Activated T-cell treated with anti-CD3 and anti-CD28 coated beads, Interleukin-2, amount 50 U/mL, for 4 hours (primary cell): Measurements from ENCODE around the gene STRN. TPM values are rescaled to one million over a fixed set of nuclear protein-coding genes. Genes with fewer than 3 reads are reported as not detected.

ENCODE experiments used
- ATAC-seq, 2 donors: fragments of 200-7000 bp; cut with Tn5 transposase; one replicate each; pipeline ENCODE4 v1.10.0; 2021
- DNase-seq: peaks from one replicate; pipeline ENCODE4 v3.0.0-alpha.2; 2020
- H3K27me3 Mint-ChIP-seq: one replicate; pipeline ENCODE4 v1.8.0; 2021; ENCODE audit warnings: low read depth, mixed read lengths
- H3K36me3 Mint-ChIP-seq: one replicate; pipeline ENCODE4 v1.8.0; 2022; ENCODE audit warnings: mixed read lengths; ENCODE audit not compliant: insufficient read depth
- H3K4me1 Mint-ChIP-seq: one replicate; pipeline ENCODE4 v1.8.0; 2021; ENCODE audit warnings: low read depth, mixed read lengths
- H3K4me3 Mint-ChIP-seq: one replicate; pipeline ENCODE4 v1.8.0; 2021; ENCODE audit warnings: mild to moderate bottlenecking, moderate library complexity, mixed read lengths
- H3K9me3 Mint-ChIP-seq: one replicate; pipeline ENCODE4 v1.8.0; 2021; ENCODE audit warnings: mixed read lengths
- total RNA-seq, 3 donors: library from RNA; stranded (reverse); gene quantifications; one replicate each; pipeline ENCODE4 v1.2.1, GENCODE V29; 2021

The STRN gene
- total RNA-seq, 3 donors from 2014 or later: 19.0 to 19.7 (median 19.7) TPM

GRCh38 chr2:36819095-36819711 is 147.1 kb downstream of the STRN start:
- Mint-ChIP-seq H3K27me3 (no peaks in the 10 kb centered on the region), H3K4me3 (no peak overlapping the region), H3K36me3 (no peaks in the 10 kb centered on the region), H3K4me1 (no peaks in the 10 kb centered on the region), H3K9me3 (no peaks in the 10 kb centered on the region)
- ATAC-seq: no peak
- no peak for DNase-seq

DNA sequence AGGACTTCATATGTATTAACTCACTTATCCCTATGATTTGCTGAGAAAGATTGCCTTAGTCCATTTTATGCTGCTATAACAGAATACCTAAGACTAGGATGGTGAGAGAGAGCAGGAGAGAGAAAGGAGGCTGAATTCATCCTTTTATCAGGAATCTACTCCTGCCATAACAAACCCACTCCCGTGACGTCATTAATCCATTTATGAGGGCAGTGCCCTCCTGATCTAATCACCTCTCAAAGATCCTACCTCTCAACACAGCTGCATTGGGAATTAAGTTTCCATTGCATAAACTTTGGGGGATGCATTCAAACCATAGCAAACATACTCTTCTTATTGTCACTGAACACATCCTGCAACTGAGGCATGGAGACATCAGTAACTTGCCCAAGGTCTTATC is 147.8 kb downstream of the STRN start:
- Mint-ChIP-seq H3K27me3 (no peaks in the 10 kb centered on the region), H3K4me1 (no peaks in the 10 kb centered on the region), H3K9me3 (no peaks in the 10 kb centered on the region), H3K36me3 (no peaks in the 10 kb centered on the region), H3K4me3 (no peak overlapping the region)
- DNase-seq: no peak
- no peak for ATAC-seq

- DNase-seq: no peak
- no peaks in the 10 kb centered on the region for H3K4me1 Mint-ChIP-seq
- H3K36me3 Mint-ChIP-seq: no peaks in the 10 kb centered on the region
- H3K27me3 Mint-ChIP-seq: no peaks in the 10 kb centered on the region
- H3K9me3 Mint-ChIP-seq: no peaks in the 10 kb centered on the region
- no peak for ATAC-seq
- H3K4me3 Mint-ChIP-seq: no peak overlapping the region
These were observed 154.1 kb downstream of the STRN start for GRCh38 chr2:36812196-36812595.

GRCh38 chr2:36811071-36811470 is 155.3 kb downstream of the STRN start:
- H3K9me3 Mint-ChIP-seq: no peaks in the 10 kb centered on the region
- no peak for DNase-seq
- no peak for ATAC-seq
- H3K4me3 Mint-ChIP-seq: no peak overlapping the region
- H3K4me1 Mint-ChIP-seq: no peaks in the 10 kb centered on the region
- H3K27me3 Mint-ChIP-seq: peaks cover 2% of the 10 kb centered on the region
- no peaks in the 10 kb centered on the region for H3K36me3 Mint-ChIP-seq

DNA sequence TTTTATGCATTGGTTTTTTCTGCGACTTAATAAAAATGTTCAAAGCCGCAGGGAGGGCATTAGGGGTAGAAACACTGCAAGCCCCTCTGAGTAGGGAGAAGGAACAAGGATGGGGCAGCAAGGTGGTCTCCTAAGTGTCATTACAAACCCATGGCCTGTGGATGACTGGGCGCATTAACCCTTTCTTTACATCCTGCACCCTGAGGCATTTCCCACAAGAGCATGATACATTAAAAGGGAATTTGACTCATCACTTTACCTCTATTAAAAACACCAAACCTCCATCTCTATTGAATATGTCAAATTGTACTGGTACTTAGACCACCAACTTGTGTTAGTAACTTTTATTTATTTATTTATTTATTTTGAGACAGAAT is 157.3 kb downstream of the STRN start:
- Mint-ChIP-seq H3K36me3 (no peaks in the 10 kb centered on the region), H3K27me3 (peaks cover 2% of the 10 kb centered on the region), H3K9me3 (no peaks in the 10 kb centered on the region), H3K4me1 (peaks cover 3% of the 10 kb centered on the region), H3K4me3 (no peak overlapping the region)
- DNase-seq (no peak), ATAC-seq (no peak)

GRCh38 chr2:36808386-36809068 is 157.8 kb downstream of the STRN start:
- no peak overlapping the region for H3K4me3 Mint-ChIP-seq
- H3K9me3 Mint-ChIP-seq: no peaks in the 10 kb centered on the region
- no peaks in the 10 kb centered on the region for H3K36me3 Mint-ChIP-seq
- DNase-seq (no peak), ATAC-seq (no peak)
- H3K27me3 Mint-ChIP-seq: peaks cover 2% of the 10 kb centered on the region
- H3K4me1 Mint-ChIP-seq: peaks cover 3% of the 10 kb centered on the region

- no peak overlapping the region for H3K4me3 Mint-ChIP-seq
- DNase-seq (no peak), ATAC-seq (no peak)
- H3K9me3 Mint-ChIP-seq: no peaks in the 10 kb centered on the region
- peaks cover 3% of the 10 kb centered on the region for H3K4me1 Mint-ChIP-seq
- peaks cover 2% of the 10 kb centered on the region for H3K27me3 Mint-ChIP-seq
- no peaks in the 10 kb centered on the region for H3K36me3 Mint-ChIP-seq
These were observed 159.0 kb downstream of the STRN start for GRCh38 chr2:36807223-36807886.

- peaks cover 11% of the 10 kb centered on the region for H3K27me3 Mint-ChIP-seq
- ATAC-seq (no peak), DNase-seq (no peak)
- no peaks in the 10 kb centered on the region for H3K9me3 Mint-ChIP-seq
- H3K36me3 Mint-ChIP-seq: no peaks in the 10 kb centered on the region
- H3K4me1 Mint-ChIP-seq: peaks cover 8% of the 10 kb centered on the region
- H3K4me3 Mint-ChIP-seq: no peak overlapping the region
These were observed 160.6 kb downstream of the STRN start for GRCh38 chr2:36805635-36806224.

- no peak for ATAC-seq
- Mint-ChIP-seq H3K4me3 (no peak overlapping the region), H3K27me3 (peaks cover 21% of the 10 kb centered on the region), H3K36me3 (no peaks in the 10 kb centered on the region), H3K4me1 (peaks cover 17% of the 10 kb centered on the region), H3K9me3 (no peaks in the 10 kb centered on the region)
- no peak for DNase-seq
These were observed 163.4 kb downstream of the STRN start for GRCh38 chr2:36802952-36803351.

DNA sequence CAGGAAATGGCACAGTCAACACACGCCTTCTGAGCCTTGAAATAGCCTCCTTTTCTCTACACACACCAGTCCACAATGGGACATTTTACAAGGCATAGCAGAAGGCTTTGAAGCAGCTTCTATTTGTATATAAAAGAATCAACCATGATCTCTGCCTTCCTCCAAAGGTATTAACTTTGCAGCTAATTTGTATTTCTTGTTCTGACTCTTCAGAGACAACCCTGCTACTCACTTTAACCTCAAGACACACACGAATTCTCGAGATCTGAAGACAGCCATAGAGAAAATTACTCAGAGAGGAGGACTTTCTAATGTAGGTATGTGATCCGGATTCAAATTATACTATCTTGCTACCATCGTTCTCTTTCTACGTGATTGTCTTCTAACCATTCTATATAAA is 165.2 kb downstream of the STRN start:
- Mint-ChIP-seq H3K4me3 (peak overlapping the region; percentile 11), H3K9me3 (no peaks in the 10 kb centered on the region), H3K4me1 (peaks cover 21% of the 10 kb centered on the region), H3K27me3 (peaks cover 24% of the 10 kb centered on the region), H3K36me3 (no peaks in the 10 kb centered on the region)
- DNase-seq: no peak
- peak in 1 of 2 donors; percentile 59 for ATAC-seq

DNA sequence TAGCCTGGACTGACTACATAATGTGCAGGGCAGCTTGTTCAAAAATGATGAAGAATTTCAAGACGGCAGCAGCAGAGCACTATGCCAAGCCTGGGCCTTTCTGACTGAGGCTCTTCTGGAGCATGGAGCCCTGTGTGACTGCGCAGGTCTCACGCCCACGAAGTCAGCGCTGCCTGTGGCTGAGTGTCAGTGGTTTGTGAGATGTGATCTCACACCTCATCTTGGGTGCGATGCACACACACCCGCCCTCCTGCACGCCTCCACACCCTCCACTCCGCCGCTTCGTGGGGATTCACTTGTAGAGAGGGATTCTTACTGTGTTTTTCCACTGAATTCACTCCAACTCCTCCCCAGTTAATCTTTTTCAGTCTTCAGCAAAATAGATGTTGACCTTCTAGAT is 166.0 kb downstream of the STRN start:
- Mint-ChIP-seq H3K9me3 (no peaks in the 10 kb centered on the region), H3K4me3 (peak overlapping the region; percentile 11), H3K36me3 (no peaks in the 10 kb centered on the region), H3K27me3 (peaks cover 28% of the 10 kb centered on the region), H3K4me1 (peaks cover 18% of the 10 kb centered on the region)
- ATAC-seq: peak; percentile 86 to 92
- peak; percentile 32 for DNase-seq

- Mint-ChIP-seq H3K27me3 (peaks cover 28% of the 10 kb centered on the region), H3K9me3 (no peaks in the 10 kb centered on the region), H3K36me3 (no peaks in the 10 kb centered on the region), H3K4me1 (peaks cover 18% of the 10 kb centered on the region), H3K4me3 (no peak overlapping the region)
- DNase-seq (no peak), ATAC-seq (no peak)
These were observed 167.6 kb downstream of the STRN start for GRCh38 chr2:36798724-36799123.

DNA sequence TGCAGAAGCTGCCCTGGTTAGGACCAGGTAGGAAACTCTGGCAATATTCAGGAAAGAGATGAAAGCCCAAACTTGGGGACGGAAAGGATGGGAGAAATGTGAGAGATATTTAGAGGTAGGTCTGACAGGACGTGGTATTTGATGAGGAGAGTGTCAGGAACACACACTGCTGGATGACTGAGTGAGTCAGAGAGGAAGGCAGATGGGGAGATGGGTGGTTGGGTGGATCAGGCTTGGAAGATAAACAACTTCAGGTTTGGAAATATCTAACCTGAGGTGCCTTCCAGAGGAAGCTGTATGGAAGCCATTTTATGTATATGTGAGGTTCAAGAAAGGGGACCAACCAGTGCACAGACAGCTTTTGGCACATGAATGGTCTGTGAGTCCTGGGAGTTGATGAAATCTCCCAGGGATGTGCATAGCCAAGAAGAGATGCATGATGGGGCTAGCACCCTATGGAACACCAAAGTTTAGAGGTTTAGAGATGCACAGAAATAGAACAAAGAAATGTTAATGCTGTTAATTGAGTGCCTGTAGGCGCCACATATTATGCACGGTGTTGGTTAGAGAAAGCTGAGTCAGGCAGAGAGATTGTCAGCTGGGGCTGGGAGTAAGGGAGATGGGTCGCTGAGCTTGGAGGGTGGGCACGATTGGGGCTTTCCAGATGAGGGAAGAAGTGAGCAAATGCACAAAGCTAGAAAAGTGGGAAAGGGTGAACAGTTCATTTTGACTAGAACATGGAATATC is 168.8 kb downstream of the STRN start:
- peaks cover 18% of the 10 kb centered on the region for H3K4me1 Mint-ChIP-seq
- no peak overlapping the region for H3K4me3 Mint-ChIP-seq
- no peaks in the 10 kb centered on the region for H3K36me3 Mint-ChIP-seq
- no peak for DNase-seq
- no peaks in the 10 kb centered on the region for H3K9me3 Mint-ChIP-seq
- no peak for ATAC-seq
- peaks cover 28% of the 10 kb centered on the region for H3K27me3 Mint-ChIP-seq
